GM12878 (cell line): ENCODE data around the gene HLA-B. TPM values are rescaled to one million over a fixed set of nuclear protein-coding genes. Genes with fewer than 3 reads are reported as not detected.

Experiments
- ATAC-seq: fragments of 200-7000 bp; cut with Tn5 transposase; 3 replicates; pipeline ENCODE4 v1.9.1; 2020; ENCODE audit warnings: mild to moderate bottlenecking, moderate library complexity
- BruUV-seq: library from RNA; stranded (reverse); fragments of 400-500 nt; replicated peaks from 2 replicates; lab custom pipeline; 2021; lab: Mats Ljungman, UMichigan
- CTCF ChIA-PET: fragments of 300-600 bp; sonication (Branson Sonifier 250); formaldehyde crosslinking; extraction: SDS; loops from one replicate; lab custom pipeline; 2021; ENCODE audit warnings: inconsistent platforms; lab: Yijun Ruan, JAX
- POLR2A ChIA-PET: fragments of 350-600 bp; formaldehyde crosslinking; extraction: SDS; loops from one replicate; lab custom pipeline; 2021; ENCODE audit warnings: inconsistent platforms; lab: Charles Lee
- RAD21 ChIA-PET: fragments of 300-600 bp; sonication (Branson Sonifier 250); formaldehyde crosslinking; loops from one replicate; lab custom pipeline; 2023; ENCODE audit warnings: antibody characterized with exemption; ENCODE audit not compliant: unreplicated experiment; lab: Charles Lee
- SMC1A ChIA-PET: fragments of 300-600 bp; sonication (Branson Sonifier 250); formaldehyde crosslinking; loops from one replicate; lab custom pipeline; 2023; ENCODE audit not compliant: unreplicated experiment, uncharacterized antibody; lab: Charles Lee
- DNase-seq: peaks from one replicate; pipeline ENCODE4 v3.0.0-alpha.2; 2011; ENCODE audit warnings: low read depth, low spot score
- FAIRE-seq: peaks from 3 replicates; lab custom pipeline; 2011; peaks lifted over from hg19 to GRCh38; lab: Jason Lieb, UNC
- H2AFZ ChIP-seq: 2 replicates; pipeline ENCODE4 v1.6.0; 2011; ENCODE audit warnings: low read depth, low read length, control low read depth; ENCODE audit not compliant: control insufficient read depth
- H3K27ac ChIP-seq: 2 replicates; pipeline ENCODE4 v1.5.1; 2011; ENCODE audit warnings: control low read depth; ENCODE audit not compliant: control insufficient read depth, insufficient read depth
- H3K27me3 ChIP-seq, 2 experiments: replicated peaks in 1 of 2; 2 replicates each; pipeline versions ENCODE4 v1.6.0 to v1.6.1; 2011; ENCODE audit warnings: low read length in 1 of 2; ENCODE audit not compliant: control insufficient read depth in 2 of 2, insufficient read depth in 2 of 2
- H3K36me3 ChIP-seq, 2 experiments: 2 replicates each; pipeline ENCODE4 v1.5.1; 2011; ENCODE audit warnings: low read length in 1 of 2; ENCODE audit not compliant: control insufficient read depth in 2 of 2, insufficient read depth in 2 of 2
- H3K4me1 ChIP-seq: 2 replicates; pipeline ENCODE4 v1.6.1; 2011; ENCODE audit warnings: mild to moderate bottlenecking, low read length, moderate library complexity, mixed read lengths; ENCODE audit not compliant: control insufficient read depth, insufficient read depth
- H3K4me2 ChIP-seq: 2 replicates; pipeline ENCODE4 v1.6.0; 2011; ENCODE audit warnings: control low read depth; ENCODE audit not compliant: control insufficient read depth, insufficient read depth
- H3K4me3 ChIP-seq: fragments of 200-600 bp; sonication (generic); 2 replicates; pipeline ENCODE4 v1.5.1; 2016
- H3K79me2 ChIP-seq: 2 replicates; pipeline ENCODE4 v1.6.0; 2011; ENCODE audit warnings: low read length; ENCODE audit not compliant: control insufficient read depth, insufficient read depth
- H3K9ac ChIP-seq: 2 replicates; pipeline ENCODE4 v1.8.0; 2011; ENCODE audit warnings: low read length, control low read depth, mixed read lengths; ENCODE audit not compliant: control insufficient read depth, insufficient read depth
- H3K9me3 ChIP-seq: replicated peaks from 3 replicates; pipeline ENCODE4 v1.5.1; 2011; ENCODE audit warnings: mild to moderate bottlenecking, low read length; ENCODE audit not compliant: control insufficient read depth, insufficient read depth
- H4K20me1 ChIP-seq: 2 replicates; pipeline ENCODE4 v1.6.0; 2011; ENCODE audit not compliant: control insufficient read depth, insufficient read depth
- CBX3 ChIP-seq: fragments of 200-600 bp; sonication (generic); IDR thresholded peaks from 2 replicates; pipeline ENCODE4 v1.6.1; 2016; ENCODE audit warnings: low read depth, borderline replicate concordance
- CBX5 ChIP-seq: sonication (generic); IDR thresholded peaks from 2 replicates; pipeline ENCODE4 v1.6.1; 2016; ENCODE audit warnings: low read depth, moderate library complexity, mild to moderate bottlenecking, inconsistent platforms
- HDAC2 ChIP-seq: fragments of 200-600 bp; sonication (generic); IDR thresholded peaks from 2 replicates; pipeline ENCODE4 v1.6.1; 2017
- KLF5 ChIP-seq: fragments of 450-650 bp; IDR thresholded peaks from 2 replicates; pipeline ENCODE4 v1.6.1; 2014; ENCODE audit warnings: mild to moderate bottlenecking; ENCODE audit not compliant: partially characterized antibody
- NBN ChIP-seq: fragments of 450-650 bp; IDR thresholded peaks from 2 replicates; pipeline ENCODE4 v1.6.1; 2016
- NR2C1 ChIP-seq: fragments of 450-650 bp; IDR thresholded peaks from 2 replicates; pipeline ENCODE4 v1.6.1; 2017; ENCODE audit warnings: antibody characterized with exemption, mild to moderate bottlenecking, moderate library complexity
- SP1 ChIP-seq: IDR thresholded peaks from one replicate; pipeline ENCODE4 v1.6.1; 2011; ENCODE audit warnings: low read depth, low read length
- ZNF622 ChIP-seq: fragments of 450-650 bp; IDR thresholded peaks from 2 replicates; pipeline ENCODE4 v1.6.1; 2017; ENCODE audit warnings: mild to moderate bottlenecking, inconsistent platforms
- WGBS: methylation state at CpG from one replicate; pipeline ENCODE4 v1.1.6; 2016; ENCODE audit warnings: low lambda C conversion rate; ENCODE audit not compliant: insufficient replicate concordance, insufficient coverage; ENCODE audit errors: missing lambda C conversion rate; 5-methylcytosine and 5-hydroxymethylcytosine counted together
- in situ Hi-C: fragments of 300-500 bp; cut with MboI; formaldehyde crosslinking; loops from 9 replicates; pipeline ENCODE4 v1.14.3; 2018; ENCODE audit warnings: mixed read lengths
- intact Hi-C: fragments of 100-400 bp; cut with micrococcal nuclease; formaldehyde crosslinking; loops from one replicate; pipeline ENCODE4 v1.14.2; 2022; ENCODE audit not compliant: unreplicated experiment
- polyA plus RNA-seq, 11 experiments: library from polyadenylated mRNA; depleted of rRNA in 4 of 11; unstranded in 6 of 11; stranded (reverse) in 5 of 11; fragments of >200 nt; fragmentation: Nextera tagmentation in 4 of 11; fragmentation: Illumina TruSeq in 1 of 11; extraction: Ambion mirVana in 4 of 11; extraction: Trizol in 1 of 11; gene quantifications; 1 replicate in 1 of 11; 2 replicates in 10 of 11; pipeline versions ENCODE4 v1.2.1 to v1.2.3, GENCODE V29; 2011 to 2016; ENCODE audit warnings: inconsistent platforms in 2 of 11, missing spikeins in 2 of 11, low read depth in 1 of 11
- total RNA-seq, 4 experiments: library from RNA; depleted of rRNA in 3 of 4; stranded (reverse); fragments of >200 nt in 3 of 4; fragmentation: Illumina TruSeq in 1 of 4; extraction: Trizol in 1 of 4; gene quantifications; 2 replicates each; pipeline versions ENCODE4 v1.2.1 to v1.2.3, GENCODE V29; 2013 to 2021
- TF ChIP-seq, protein P1 (sequence below): fragments of 450-650 bp; IDR thresholded peaks from 2 replicates; pipeline ENCODE4 v1.6.1; 2018; ENCODE audit warnings: mild to moderate bottlenecking, low read depth, moderate library complexity; ENCODE audit not compliant: partially characterized antibody
- TF ChIP-seq, protein P2 (sequence below): fragments of 450-650 bp; IDR thresholded peaks from 2 replicates; pipeline ENCODE4 v1.6.1; 2017; ENCODE audit warnings: mild to moderate bottlenecking, low read depth, inconsistent platforms; ENCODE audit not compliant: poor library complexity, severe bottlenecking
- TF ChIP-seq, protein P3 (sequence below): fragments of 450-650 bp; IDR thresholded peaks from 2 replicates; pipeline ENCODE4 v1.6.1; 2017; ENCODE audit warnings: low read depth, mild to moderate bottlenecking, moderate library complexity

HLA-B gene
- total and polyA plus RNA-seq, 10 of the 15 experiments (the other 5 are each of a cell fraction or from before 2014, with no cell fraction given): 820 to 5,128 (median 3,370) TPM

DNA sequence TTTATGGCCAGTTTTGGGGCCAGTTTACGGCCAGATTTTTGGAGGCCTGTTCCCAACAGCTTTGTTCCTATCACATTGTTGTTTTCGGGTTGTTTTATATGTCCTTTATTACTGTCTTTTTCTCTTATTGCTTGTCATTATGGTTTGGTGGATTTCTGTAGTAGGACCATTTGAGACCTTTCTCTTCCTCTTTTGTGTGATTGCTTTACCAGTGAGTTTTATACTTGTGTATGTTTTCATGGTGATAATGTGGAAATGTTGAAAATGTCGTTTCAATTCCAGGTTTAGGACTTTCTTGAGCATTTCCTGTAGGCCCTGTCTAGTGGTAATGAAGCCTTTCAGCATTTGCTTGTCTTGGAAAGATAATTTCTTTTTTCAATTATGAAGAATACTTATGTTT, 17.8 kb downstream of the HLA-B start:
- no peak for FAIRE-seq
- ChIA-PET RAD21 (no interaction called here), CTCF (no interaction called here), SMC1A (no interaction called here)
- Histone ChIP-seq H3K4me3 (no peak overlapping the region), H3K36me3 (no peaks in the 10 kb centered on the region), H2AFZ (no peak overlapping the region), H3K79me2 (no peaks in the 10 kb centered on the region), H3K27ac (no peak overlapping the region), H3K9ac (no peak overlapping the region), H3K4me2 (no peak overlapping the region), H3K4me1 (no peaks in the 10 kb centered on the region), H3K9me3 (peaks cover 26% of the 10 kb centered on the region), H3K27me3 (no peaks in the 10 kb centered on the region)
- WGBS: 31% methylated on average over 3 of the region's 3 CpGs
- no peak for DNase-seq
- in situ Hi-C loops (no loop called here), intact Hi-C loops (no loop called here)
- BruUV-seq: no TSS peak
- no peak for ATAC-seq
- TF ChIP-seq NR2C1 (no peak), SP1 (no peak), KLF5 (no peak), NBN (no peak), ZNF622 (no peak)
- TF ChIP-seq, all 136 proteins: peak for 0
- no peaks in the 10 kb centered on the region for H4K20me1 ChIP-seq
- POLR2A ChIA-PET: no interaction called here

DNA sequence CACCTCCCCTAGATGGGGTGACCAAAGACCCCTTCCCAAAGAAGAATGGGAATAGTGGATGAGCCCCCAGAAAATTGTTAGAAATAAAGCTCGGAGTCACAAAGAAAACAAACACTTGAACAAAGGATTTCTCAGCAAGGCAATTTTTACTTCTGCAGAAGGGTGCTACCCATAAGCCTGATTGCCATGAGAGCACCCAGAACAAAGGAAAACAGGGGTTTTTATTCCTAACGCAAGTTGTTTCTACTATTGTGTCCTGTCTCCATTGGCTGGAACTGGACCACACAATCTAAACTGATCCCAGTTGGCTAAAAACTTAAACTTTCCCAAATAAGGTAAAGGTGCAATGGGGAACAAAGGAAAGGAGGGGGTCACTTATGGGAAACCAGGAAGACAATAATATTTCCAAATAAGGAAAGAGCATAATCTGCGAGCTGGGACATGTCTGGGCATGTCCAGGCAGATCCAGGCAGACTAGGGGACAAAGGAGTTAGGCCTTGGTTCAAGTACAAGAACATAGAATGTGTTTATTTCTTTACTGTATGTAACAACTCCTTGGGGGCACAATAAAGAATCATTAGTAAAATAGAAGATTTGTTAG, 20.0 kb downstream of the HLA-B start:
- in situ Hi-C loops (no loop called here), intact Hi-C loops (no loop called here)
- Histone ChIP-seq H4K20me1 (no peaks in the 10 kb centered on the region), H3K27ac (no peak overlapping the region), H3K36me3 (no peaks in the 10 kb centered on the region), H2AFZ (no peak overlapping the region), H3K79me2 (no peaks in the 10 kb centered on the region), H3K9ac (no peak overlapping the region), H3K27me3 (no peaks in the 10 kb centered on the region), H3K9me3 (peaks cover 27% of the 10 kb centered on the region), H3K4me2 (no peak overlapping the region), H3K4me1 (no peaks in the 10 kb centered on the region), H3K4me3 (no peak overlapping the region)
- POLR2A ChIA-PET: no interaction called here
- WGBS: 56% methylated on average over 3 of the region's 3 CpGs
- no TSS peak for BruUV-seq
- RAD21 ChIA-PET: no interaction called here
- SMC1A ChIA-PET: interaction anchor here (1.0 to 2.1 kb wide), 3 partner anchors 29 to 134 kb away, joined by 3 to 9 read pairs (median 5); partner anchors contain the start of gene MICA
- CTCF ChIA-PET: interaction anchor here (0.9 to 1.1 kb wide), 2 partner anchors 90 to 140 kb away, joined by 3 to 5 read pairs; no protein-coding TSS in a partner anchor
- FAIRE-seq (no peak), DNase-seq (no peak), ATAC-seq (no peak)
- TF ChIP-seq CBX5: peak; percentile 100
- TF ChIP-seq, protein P1, sequence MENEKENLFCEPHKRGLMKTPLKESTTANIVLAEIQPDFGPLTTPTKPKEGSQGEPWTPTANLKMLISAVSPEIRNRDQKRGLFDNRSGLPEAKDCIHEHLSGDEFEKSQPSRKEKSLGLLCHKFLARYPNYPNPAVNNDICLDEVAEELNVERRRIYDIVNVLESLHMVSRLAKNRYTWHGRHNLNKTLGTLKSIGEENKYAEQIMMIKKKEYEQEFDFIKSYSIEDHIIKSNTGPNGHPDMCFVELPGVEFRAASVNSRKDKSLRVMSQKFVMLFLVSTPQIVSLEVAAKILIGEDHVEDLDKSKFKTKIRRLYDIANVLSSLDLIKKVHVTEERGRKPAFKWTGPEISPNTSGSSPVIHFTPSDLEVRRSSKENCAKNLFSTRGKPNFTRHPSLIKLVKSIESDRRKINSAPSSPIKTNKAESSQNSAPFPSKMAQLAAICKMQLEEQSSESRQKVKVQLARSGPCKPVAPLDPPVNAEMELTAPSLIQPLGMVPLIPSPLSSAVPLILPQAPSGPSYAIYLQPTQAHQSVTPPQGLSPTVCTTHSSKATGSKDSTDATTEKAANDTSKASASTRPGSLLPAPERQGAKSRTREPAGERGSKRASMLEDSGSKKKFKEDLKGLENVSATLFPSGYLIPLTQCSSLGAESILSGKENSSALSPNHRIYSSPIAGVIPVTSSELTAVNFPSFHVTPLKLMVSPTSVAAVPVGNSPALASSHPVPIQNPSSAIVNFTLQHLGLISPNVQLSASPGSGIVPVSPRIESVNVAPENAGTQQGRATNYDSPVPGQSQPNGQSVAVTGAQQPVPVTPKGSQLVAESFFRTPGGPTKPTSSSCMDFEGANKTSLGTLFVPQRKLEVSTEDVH: no peak
- 0 out of 2 replicates have a peak, but pooled peaks have one; percentile 99 for TF ChIP-seq CBX3
- TF ChIP-seq, protein P2, sequence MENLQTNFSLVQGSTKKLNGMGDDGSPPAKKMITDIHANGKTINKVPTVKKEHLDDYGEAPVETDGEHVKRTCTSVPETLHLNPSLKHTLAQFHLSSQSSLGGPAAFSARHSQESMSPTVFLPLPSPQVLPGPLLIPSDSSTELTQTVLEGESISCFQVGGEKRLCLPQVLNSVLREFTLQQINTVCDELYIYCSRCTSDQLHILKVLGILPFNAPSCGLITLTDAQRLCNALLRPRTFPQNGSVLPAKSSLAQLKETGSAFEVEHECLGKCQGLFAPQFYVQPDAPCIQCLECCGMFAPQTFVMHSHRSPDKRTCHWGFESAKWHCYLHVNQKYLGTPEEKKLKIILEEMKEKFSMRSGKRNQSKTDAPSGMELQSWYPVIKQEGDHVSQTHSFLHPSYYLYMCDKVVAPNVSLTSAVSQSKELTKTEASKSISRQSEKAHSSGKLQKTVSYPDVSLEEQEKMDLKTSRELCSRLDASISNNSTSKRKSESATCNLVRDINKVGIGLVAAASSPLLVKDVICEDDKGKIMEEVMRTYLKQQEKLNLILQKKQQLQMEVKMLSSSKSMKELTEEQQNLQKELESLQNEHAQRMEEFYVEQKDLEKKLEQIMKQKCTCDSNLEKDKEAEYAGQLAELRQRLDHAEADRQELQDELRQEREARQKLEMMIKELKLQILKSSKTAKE: peak; percentile 56
- TF ChIP-seq, protein P3, sequence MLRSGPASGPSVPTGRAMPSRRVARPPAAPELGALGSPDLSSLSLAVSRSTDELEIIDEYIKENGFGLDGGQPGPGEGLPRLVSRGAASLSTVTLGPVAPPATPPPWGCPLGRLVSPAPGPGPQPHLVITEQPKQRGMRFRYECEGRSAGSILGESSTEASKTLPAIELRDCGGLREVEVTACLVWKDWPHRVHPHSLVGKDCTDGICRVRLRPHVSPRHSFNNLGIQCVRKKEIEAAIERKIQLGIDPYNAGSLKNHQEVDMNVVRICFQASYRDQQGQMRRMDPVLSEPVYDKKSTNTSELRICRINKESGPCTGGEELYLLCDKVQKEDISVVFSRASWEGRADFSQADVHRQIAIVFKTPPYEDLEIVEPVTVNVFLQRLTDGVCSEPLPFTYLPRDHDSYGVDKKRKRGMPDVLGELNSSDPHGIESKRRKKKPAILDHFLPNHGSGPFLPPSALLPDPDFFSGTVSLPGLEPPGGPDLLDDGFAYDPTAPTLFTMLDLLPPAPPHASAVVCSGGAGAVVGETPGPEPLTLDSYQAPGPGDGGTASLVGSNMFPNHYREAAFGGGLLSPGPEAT: peak; percentile 69
- TF ChIP-seq HDAC2: no peak
